HG03521 (cell line): ENCODE results near the gene FUT8.
"Not testable (repeated sequence)": the region's sequence is repeated elsewhere in the genome, so short reads cannot be mapped to it uniquely, and the experiment has no call there.

Experiments
- ATAC-seq: cut with Tn5 transposase; IDR thresholded peaks from one replicate; pipeline ENCODE4 v1.9.1; 2021; ENCODE audit warnings: mild to moderate bottlenecking, moderate library complexity; ENCODE audit not compliant: unreplicated experiment

The FUT8 gene

DNA sequence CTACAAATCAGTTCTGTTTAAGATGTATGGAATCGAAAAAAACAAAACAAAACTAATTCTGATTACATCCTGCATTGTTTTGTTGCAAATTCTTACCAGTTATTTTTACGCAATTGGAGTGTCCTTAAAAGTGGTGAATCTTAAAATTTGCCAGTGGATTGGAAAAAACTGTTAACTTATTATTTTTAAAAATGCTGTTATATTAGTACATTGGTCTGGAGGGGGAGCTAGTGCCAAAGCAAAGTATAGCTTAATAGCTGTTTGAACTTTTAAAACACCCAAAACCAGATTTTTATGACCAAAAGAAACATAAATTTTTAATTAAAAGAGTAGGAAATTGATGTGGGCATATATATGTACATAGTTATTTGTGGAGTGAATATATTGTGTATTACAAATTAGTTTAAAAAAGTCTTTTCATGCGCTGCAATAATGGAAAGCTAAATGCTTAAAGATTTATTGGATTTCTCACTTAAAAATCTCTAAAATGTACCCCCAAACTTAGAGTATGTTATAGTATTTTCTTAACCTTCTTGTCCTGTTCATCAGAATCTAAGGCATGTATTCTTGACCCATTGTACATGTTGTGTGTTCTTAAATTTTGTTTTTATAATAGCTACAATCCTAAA lies 2.5 kb downstream of the FUT8 start:
- no peak for ATAC-seq

DNA sequence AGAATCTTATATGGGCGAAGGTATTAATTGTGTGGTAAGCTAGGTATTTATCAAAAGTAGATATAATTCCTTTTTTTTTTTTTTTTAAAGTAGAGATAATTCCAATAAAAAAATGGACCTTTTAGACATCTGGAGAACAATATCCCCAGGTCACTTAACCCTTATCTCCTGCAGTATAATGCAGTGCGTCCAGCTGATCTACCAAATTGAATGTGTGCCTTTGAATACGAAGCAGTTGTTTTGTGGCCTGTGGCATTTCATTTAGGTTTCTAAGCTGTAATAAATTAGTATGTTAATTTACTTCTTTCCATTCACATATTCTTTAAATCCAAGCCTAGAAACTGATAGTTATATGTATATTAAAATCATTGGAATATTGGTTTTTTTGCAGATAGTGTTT lies 3.1 kb downstream of the FUT8 start:
- no peak for ATAC-seq

DNA sequence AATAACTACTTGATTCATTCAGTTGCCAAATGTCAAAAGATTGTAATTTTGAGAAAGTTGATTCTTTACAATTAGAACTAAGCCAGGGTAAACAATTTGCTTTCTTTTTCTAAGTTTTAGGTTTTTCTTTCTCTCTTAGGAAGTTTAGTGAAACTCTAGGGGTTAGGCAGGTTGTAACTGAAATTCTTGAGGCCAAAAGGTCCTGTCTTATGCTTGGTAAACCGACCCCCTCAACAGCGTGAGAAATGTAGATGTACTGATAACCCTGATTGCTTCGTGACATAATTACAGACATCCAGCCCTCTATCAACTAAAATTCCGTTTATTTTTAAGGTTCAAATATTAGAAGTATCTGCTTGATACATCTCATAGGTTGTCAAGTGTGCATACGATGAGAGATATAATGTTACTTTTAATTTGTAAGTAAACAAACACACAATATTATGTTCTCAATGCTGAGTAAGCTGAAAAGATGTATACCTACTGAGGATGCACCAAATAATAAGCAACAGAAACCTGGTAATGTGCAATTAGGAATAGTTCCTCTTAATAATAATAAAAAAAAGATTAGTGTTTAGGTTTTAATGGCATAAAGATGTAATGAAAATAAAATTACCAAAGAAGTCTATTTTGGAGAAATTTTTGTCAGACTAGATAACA lies 7.2 kb downstream of the FUT8 start:
- ATAC-seq: no peak

DNA sequence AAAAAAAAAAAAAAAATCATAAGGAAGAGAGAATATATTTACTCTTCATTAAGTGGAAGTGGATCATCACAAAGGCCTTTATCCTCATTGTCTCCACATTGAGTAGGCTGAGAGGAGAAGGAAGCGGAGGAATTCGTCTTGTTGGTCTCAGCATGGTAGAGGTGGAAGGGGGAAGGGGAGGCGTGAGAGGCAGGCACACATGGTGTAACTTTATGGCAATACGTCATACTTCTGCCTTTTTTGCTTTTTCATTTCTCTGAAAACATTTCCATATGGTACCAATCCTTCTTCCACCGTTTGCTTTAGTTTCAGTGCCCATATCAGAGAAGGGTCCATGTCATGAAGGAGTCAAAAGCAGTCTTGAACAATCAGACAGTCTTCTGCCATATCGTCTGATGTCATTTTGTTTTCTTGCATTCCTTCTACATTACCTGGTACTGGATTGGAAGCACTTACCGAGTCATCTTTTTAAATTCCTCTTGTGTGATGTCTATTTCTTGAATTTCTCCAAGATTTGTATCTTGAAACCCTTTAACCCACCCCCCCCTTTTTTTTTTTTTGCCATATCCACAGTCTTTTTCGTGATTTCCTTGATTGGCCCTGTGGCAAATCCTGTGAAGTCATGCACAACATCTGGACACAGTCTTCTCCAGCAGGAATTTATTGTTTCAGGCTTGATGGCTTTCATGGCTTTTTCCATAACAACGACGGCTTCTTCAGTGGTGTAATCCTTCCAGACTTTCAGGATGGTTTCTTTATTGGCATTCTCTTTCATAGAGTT lies 8.9 kb downstream of the FUT8 start:
- ATAC-seq: no peak

DNA sequence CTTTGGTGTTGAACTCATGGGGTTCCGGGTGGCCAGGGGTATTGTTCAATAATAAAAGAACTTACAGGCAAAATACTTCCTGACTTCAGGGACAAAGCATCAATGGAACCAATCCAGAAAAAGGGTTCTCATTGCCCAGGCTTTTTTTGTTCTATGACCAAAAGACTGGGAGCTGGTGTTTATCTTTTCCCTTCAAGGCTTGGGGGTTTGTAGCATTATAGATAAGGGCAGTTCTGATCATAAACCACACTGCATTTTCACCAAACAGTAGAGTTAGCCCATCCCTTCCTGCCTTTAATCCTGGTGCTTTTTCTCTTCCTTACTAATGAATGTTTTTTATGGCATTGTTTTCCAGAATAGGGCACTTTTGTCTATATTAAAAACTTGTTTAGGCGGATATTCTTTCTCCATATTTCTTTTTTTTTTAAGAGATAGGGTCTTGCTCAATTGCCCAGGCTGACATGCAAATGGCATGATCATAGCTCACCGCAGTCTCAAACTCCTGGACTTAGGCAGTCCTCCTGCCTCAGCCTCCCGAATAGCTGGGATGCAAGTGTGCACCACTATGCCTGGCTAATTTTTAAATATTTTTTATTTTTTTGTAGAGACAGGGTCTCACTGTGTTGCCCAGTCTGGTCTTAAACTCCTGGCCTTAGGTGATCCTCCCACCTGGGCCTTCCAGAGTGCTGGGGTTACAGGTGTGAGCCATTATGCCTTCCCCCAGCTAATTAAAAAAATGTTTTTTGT lies 9.7 kb downstream of the FUT8 start:
- no peak for ATAC-seq

DNA sequence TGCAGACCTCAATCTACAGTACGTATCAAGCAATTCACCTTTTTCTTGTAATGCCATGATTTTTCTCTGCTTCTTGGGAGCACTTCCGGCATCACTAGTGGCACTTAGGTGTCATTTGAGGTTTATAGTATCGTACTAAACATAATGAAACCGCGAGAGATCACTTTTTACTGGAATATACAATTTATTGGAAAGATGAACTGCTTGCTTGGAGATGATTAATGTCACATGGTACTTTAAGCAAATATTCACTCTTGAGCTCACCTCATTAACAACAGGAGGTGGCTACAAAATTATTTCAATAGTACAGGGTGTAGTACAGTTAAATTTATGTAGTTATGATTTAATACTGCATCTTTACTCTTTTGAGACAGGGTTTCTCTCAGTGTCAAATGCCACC lies 11.5 kb downstream of the FUT8 start:
- no peak for ATAC-seq

DNA sequence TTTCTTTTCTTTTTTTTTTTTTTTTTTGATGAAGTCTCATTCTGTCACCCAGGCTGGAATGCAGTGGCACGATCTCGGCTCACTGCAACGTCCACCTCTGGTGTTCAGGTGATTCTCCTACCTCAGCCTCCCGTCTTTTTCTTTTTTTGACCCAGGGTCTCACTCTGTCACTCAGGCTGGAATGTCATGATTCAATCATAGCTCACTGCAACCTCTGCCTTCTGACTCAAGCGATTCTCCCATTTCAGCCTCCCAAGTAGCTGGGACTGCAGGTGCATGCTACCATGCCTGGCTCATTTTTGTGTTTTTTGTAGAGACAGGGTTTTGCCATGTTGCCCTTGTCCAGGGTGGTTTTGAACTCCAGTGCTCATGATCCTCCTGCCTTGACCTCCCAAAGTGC lies 12.0 kb downstream of the FUT8 start:
- no peak for ATAC-seq

DNA sequence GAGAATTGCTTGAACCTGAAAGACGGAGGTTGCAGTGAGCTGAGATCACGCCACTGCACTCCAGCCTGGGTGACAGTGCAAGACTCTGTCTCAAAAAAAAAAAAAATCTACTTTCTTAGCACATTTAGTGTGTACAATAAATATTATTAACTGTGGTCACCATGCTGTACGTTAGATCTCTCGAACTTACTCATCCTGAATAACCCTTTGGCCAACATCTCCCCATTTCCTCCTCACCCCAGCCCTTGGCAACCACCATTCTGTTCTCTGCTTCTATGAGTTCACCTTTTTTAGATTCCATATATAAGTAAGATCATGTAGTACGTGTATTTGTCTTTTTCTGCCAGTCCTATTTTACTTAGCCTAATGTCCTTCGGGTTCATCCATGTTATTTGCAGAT lies 13.4 kb downstream of the FUT8 start:
- ATAC-seq: no peak

DNA sequence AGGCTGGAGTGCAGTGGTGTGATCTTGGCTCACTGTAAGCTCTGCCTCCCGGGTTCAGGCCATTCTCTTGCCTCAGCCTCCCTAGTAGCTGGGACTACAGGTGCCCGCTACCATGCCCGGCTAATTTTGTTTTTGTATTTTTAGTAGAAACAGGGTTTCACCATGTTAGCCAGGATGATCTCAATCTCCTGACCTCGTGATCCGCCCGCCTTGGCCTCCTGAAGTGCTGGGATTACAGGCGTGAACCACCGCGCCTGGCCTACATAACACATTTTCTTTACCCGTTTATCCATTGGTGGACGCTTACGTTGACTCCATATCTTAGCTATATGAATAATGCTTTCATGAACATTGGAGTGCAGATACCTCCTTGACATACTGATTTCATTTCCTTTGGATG lies 14.4 kb downstream of the FUT8 start:
- ATAC-seq: not testable (repeated sequence)

DNA sequence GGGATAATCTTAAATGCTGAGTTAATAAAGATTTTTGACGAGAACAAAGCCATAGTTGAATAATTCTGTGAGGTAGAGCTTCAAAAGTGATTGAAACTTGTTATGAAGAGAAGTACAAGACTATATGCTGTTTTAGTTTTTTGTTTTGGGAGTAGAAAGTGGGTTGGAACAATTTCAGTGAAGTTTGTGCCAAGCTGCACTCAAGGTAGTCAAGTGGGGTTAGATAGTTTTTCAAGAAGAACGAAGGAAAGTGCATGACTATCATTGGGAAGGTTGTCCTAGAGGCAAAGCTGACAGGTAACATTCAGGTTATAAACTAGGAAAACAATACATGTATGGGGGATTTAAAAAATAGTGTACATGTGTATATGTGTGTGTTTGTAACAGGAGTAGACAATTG lies 16.2 kb downstream of the FUT8 start:
- no peak for ATAC-seq

DNA sequence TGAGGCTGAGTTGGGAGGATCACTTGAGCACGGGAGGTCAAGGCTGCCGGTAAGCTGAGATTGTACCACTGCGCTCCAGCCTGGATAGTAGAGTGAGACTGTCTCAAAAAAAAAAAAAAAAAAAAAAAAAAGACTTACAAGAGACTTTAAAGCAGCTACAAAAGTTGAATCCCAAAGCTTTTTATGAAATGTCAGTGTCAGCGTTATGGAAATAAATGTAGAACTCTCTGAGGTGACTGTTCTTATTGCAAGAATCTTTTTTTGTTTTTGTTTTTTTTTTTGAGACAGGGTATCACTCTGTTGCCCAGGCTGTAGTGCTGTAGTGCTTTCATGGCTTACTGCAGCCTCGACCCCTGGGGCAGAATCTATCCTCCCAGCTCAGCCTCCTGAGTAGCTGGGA lies 17.2 kb downstream of the FUT8 start:
- no peak for ATAC-seq

DNA sequence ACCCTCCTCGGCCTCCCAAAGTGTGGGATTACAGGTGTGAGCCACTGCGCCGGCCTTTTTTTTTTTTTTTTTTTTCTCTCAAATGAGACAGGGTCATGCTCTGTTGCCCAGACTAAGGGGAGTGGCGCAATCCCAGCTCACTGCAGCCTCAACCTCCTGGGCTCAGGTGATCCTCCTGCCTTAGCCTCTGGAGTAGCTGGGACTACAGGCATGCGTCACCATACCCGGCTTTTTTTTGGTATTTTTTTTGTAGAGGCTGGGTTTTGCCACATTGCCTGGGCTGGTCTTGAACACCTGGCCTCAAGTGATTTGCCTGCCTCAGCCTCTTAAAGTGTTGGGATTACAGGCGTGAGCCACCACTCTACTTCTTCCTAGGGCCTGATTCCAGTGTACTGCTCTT lies 18.7 kb downstream of the FUT8 start:
- no peak for ATAC-seq

DNA sequence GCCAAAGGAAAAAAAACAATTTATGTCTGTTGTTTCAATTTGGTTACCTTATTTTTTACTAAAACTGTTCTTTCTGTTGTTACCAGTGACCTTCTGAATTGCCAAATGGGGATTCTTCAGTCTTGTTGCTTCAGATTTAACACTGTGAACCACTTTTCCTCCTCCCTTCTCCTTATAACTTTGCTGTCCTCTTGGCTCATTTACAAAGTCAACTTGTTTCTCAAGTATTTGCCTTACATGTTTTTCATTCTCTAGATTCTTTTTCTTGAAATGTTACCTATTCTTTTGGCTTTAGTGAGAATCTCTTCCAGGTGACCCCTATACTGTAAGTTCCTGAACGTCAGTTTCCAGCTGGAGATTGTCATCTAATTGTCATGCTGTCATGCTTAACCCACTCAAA lies 19.4 kb downstream of the FUT8 start:
- ATAC-seq: no peak

DNA sequence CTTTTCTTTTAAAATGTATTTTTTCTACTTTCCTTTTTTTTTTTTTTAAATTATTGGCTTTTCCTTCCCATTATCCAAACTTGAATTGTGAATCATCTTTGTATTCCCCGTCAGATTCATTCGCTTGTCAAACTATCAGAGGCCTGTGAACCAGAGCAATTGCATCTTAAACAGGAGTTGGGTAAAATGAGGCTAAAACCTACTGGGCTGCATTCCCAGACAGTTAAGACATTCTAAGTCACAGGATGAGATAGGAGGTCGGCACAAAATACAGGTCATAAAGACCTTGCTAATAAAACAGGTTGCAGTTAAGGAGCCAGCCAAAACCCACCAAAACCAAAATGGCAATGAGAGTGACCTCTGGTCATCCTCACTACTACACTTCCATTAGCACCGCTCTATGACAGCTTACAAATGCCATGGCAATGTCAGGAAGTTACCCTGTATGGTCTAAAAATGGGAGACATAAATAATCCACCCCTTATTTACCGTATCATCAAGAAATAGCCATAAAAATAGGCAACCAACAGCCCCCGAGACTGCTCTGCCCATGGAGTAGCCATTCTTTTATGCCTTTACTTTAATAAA lies 19.9 kb downstream of the FUT8 start:
- ATAC-seq: no peak

DNA sequence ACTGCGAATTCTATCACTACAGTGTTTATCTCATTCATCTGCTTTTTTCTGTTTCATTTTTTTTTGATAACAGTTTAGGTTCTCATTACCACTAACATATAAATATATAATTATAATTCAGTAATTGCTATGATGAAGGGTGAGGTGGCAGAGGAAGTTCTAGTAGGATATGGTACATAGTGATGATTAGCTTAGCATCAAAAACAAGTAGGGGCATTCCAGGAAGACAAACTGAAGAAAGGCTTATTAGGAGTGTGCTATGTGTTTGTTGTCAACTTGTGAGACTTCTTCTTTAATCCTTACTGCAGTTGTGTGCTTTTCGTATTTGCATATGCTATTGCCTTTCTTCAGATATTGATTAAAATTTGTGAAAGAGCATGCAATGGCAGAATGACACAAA lies 20.6 kb downstream of the FUT8 start:
- no peak for ATAC-seq

DNA sequence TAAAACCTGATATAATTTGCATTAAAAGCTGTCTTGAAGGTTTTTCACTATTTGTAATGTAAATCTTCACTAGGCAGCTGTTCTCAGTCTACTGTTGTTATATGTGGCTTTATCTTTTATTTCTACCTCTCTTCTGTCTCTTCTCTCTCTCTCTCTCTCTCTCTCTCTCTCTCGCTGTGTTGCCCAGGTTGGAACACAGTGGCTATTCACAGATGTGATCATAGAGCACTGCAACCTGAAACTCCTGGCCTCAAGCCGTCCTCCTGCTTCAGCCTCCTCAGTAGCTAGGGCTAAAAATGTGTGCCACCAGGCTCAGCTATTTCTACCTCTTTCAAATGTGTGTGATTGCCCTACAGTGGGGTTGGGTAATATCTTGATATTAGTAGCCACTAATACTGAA lies 21.1 kb downstream of the FUT8 start:
- ATAC-seq: no peak

DNA sequence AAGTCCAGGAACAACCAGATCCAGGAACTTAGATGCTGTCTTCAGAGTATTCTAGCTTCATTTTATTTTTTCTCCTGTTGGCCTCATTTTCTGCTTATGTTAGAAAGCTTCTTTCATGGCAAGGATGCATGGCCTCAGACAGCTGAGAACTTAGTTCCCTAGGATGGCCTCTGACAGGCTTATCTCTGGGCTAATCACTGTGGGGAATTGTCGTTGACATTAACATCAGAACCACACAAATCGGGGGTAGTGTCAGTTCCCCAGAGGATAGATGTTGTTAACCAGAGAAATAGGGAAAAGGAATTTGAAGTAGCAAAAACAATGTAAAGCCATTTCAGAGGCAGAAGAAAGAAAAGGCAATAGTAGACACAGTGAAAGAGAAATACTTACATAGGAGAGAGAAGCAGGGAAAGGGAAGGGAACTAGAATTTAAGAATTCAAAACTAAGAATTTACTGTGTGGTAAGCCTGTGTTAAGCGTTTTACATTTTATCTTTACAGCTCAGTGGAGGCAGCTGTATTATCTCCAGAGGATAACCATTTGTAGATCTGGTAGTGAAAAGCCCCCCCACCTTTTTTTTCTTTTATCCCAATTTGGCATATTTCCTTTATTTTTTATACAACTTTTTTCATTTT lies 21.8 kb downstream of the FUT8 start:
- ATAC-seq: no peak

DNA sequence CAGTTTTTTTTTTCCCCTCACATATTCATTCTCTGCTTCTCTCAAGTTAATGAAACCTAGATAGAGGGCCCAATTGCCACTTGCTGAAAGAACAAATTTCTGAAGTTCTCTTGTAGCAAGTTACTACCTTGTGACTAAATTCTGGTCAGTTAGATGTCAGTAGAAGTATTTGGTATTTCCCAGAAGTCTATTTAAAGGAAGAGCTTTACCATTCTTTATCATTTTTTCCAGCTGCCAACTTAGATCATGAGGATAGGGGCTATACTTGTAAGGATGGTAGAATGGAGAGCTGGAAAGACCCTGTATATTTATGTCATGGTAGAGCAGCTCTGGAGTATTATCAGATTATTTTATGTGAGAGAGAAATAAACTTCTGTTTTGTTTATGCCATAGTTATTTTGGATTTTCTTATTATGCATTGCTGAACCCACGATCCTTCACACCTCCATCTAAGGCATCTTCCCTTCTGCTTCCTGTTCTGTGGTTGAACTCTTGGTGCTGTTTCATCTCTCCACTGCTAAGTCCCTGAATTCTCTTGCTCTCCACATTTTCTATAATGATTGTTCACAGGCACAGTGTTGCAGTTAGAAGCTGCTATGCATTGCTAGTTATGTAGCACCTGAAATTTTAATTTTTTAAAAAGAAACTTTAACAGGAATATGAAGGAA lies 25.9 kb downstream of the FUT8 start:
- ATAC-seq: no peak

DNA sequence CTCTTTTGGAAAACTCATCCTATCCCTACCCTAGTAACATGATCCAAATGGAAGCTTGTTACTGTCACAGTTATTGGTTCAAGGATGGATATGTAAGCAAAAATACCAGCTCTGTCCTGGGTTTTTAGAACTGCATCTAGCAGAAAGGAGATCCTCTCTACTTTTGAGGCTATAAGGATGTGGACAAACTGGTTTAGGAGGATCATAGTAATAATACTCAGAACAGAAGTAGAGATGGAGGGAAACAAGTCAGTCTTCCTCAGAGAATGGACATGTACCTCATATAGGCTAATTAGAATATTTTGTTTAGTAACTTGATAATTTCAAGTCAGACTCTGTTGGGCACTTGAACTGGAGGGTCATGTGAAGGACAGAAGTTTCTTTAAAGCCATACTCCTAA lies 26.6 kb downstream of the FUT8 start:
- no peak for ATAC-seq

DNA sequence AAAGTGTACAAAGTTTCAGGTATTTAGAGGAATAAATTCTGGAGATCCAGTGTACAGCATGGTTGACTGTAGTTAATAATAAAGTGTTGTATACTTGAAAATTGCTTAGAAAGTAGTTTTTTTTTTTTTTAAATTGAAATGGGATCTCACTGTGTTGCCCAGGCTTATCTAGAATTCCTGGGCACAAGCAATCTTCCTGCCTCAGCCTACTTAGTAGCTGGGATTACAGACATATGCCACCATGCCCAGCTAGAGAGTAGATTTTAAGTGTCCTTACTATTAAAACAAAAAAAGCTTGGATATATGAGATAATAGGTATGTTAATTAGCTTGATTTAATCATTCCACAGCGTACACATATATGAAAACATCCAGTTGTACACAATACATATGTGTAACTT lies 27.7 kb downstream of the FUT8 start:
- ATAC-seq: no peak
